HL-60 (cell line): Measurements from ENCODE around the gene FASTKD1.

Source experiments
- DNase-seq, 2 experiments: peaks; one replicate each; pipeline ENCODE4 v3.0.0-alpha.2; 2010 to 2020; ENCODE audit warnings: low read depth in 1 of 2, low spot score in 1 of 2
- H3K27ac ChIP-seq: fragments of 250-450 bp; sonication (Bioruptor Pico); replicated peaks from 2 replicates; pipeline ENCODE4 v1.5.1; 2020; ENCODE audit warnings: mild to moderate bottlenecking, moderate library complexity
- H3K27me3 ChIP-seq: fragments of 250-450 bp; sonication (Bioruptor Pico); 2 replicates; pipeline ENCODE4 v1.5.1; 2021; ENCODE audit warnings: mild to moderate bottlenecking, moderate library complexity; ENCODE audit not compliant: insufficient read depth, poor library complexity, severe bottlenecking
- H3K4me3 ChIP-seq: replicated peaks from 2 replicates; pipeline ENCODE4 v1.5.1; 2011; ENCODE audit warnings: mild to moderate bottlenecking, control low read depth, low read length; ENCODE audit not compliant: insufficient read depth
- GABPA ChIP-seq: IDR thresholded peaks from 2 replicates; pipeline ENCODE4 v1.6.1; 2012; ENCODE audit warnings: low read depth
- POLR2AphosphoS5 ChIP-seq: IDR thresholded peaks from 2 replicates; pipeline ENCODE4 v1.6.1; 2012; ENCODE audit warnings: low read depth
- SPI1 ChIP-seq: IDR thresholded peaks from 2 replicates; pipeline ENCODE4 v1.6.1; 2012; ENCODE audit warnings: low read depth, mild to moderate bottlenecking, borderline replicate concordance
- TF ChIP-seq, protein P1 (sequence below): IDR thresholded peaks from one replicate; pipeline ENCODE4 v1.5.1; 2011; ENCODE audit warnings: low read length, control low read depth, inconsistent platforms; ENCODE audit not compliant: insufficient read depth
- TF ChIP-seq, protein P2 (sequence below): IDR thresholded peaks from 2 replicates; pipeline ENCODE4 v1.6.1; 2012; ENCODE audit warnings: low read depth; ENCODE audit not compliant: insufficient replicate concordance

The FASTKD1 gene

DNA sequence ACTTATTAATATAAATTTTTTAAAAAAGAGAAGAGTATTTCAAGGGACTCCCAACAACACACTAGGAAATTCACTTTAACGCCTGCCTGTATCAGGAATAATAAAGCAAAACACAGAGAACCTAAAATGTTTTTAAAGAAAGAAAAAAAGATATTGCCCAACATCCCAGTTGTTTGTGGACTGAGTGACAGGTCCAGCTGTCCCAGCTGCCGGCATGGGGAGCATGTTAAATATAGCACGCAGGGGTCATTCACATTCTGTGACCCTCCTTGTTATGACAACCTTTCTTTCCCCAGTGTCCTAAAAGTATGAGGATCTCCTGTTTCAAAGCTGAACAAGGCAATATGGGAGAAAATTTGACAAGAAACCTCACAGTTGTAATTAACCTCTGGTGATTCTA, 59.7 kb downstream of the FASTKD1 start:
- no peak overlapping the region for H3K27ac ChIP-seq
- H3K27me3 ChIP-seq: no peaks in the 10 kb centered on the region
- no peak overlapping the region for H3K4me3 ChIP-seq
- TF ChIP-seq SPI1: no peak
- DNase-seq: no peak

DNA sequence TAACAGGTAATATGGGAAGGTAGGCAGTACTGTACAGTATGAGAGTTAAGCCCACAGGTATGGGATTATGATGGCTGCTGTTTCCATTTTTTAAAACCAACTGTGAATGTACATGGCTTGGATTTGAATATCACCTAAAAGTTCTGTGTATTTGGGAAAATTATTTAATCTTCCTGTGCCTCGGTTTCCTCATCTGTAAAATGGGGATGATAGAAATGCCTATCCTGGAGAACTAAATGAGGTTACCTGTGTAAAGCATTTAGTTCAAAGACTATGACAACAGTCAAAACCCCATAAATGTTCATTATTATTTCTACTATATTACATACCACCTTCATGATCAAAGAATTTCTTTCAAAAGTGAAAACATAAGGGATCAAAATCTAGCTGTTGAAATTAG, 60.6 kb downstream of the FASTKD1 start:
- no peak for DNase-seq

DNA sequence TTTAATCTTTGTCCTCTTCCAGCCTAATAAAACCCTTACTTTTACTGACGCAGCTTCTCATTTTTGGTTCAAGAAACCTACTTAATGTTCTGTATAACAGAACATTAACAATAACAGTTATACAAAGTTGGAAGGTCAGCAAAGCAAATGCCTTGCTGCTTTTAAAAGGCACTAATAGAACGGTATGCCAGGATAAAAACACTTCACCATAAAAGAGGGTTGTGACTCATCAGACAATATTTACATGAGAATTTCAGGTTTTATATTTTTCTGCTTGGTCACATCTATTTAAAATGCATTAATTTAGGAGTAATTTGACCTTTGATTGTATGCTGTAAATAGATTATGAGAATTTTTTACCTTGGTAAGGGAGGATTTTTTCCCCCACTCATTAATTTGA, 61.1 kb downstream of the FASTKD1 start:
- H3K27ac ChIP-seq: no peak overlapping the region
- no peaks in the 10 kb centered on the region for H3K27me3 ChIP-seq
- no peak for DNase-seq
- H3K4me3 ChIP-seq: no peak overlapping the region
- TF ChIP-seq SPI1 (no peak), GABPA (no peak), POLR2AphosphoS5 (no peak)
- TF ChIP-seq, protein P1, sequence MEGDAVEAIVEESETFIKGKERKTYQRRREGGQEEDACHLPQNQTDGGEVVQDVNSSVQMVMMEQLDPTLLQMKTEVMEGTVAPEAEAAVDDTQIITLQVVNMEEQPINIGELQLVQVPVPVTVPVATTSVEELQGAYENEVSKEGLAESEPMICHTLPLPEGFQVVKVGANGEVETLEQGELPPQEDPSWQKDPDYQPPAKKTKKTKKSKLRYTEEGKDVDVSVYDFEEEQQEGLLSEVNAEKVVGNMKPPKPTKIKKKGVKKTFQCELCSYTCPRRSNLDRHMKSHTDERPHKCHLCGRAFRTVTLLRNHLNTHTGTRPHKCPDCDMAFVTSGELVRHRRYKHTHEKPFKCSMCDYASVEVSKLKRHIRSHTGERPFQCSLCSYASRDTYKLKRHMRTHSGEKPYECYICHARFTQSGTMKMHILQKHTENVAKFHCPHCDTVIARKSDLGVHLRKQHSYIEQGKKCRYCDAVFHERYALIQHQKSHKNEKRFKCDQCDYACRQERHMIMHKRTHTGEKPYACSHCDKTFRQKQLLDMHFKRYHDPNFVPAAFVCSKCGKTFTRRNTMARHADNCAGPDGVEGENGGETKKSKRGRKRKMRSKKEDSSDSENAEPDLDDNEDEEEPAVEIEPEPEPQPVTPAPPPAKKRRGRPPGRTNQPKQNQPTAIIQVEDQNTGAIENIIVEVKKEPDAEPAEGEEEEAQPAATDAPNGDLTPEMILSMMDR: no peak
- TF ChIP-seq, protein P2, sequence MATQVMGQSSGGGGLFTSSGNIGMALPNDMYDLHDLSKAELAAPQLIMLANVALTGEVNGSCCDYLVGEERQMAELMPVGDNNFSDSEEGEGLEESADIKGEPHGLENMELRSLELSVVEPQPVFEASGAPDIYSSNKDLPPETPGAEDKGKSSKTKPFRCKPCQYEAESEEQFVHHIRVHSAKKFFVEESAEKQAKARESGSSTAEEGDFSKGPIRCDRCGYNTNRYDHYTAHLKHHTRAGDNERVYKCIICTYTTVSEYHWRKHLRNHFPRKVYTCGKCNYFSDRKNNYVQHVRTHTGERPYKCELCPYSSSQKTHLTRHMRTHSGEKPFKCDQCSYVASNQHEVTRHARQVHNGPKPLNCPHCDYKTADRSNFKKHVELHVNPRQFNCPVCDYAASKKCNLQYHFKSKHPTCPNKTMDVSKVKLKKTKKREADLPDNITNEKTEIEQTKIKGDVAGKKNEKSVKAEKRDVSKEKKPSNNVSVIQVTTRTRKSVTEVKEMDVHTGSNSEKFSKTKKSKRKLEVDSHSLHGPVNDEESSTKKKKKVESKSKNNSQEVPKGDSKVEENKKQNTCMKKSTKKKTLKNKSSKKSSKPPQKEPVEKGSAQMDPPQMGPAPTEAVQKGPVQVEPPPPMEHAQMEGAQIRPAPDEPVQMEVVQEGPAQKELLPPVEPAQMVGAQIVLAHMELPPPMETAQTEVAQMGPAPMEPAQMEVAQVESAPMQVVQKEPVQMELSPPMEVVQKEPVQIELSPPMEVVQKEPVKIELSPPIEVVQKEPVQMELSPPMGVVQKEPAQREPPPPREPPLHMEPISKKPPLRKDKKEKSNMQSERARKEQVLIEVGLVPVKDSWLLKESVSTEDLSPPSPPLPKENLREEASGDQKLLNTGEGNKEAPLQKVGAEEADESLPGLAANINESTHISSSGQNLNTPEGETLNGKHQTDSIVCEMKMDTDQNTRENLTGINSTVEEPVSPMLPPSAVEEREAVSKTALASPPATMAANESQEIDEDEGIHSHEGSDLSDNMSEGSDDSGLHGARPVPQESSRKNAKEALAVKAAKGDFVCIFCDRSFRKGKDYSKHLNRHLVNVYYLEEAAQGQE: no peak

More for the DNA sequence above, 60.6 kb downstream of the FASTKD1 start:
- no peak overlapping the region for H3K4me3 ChIP-seq
- TF ChIP-seq, protein P2: no peak
- TF ChIP-seq SPI1: no peak
- TF ChIP-seq, protein P1: no peak
- no peak for TF ChIP-seq GABPA
- no peak for TF ChIP-seq POLR2AphosphoS5
- H3K27me3 ChIP-seq: no peaks in the 10 kb centered on the region
- no peak overlapping the region for H3K27ac ChIP-seq

DNA sequence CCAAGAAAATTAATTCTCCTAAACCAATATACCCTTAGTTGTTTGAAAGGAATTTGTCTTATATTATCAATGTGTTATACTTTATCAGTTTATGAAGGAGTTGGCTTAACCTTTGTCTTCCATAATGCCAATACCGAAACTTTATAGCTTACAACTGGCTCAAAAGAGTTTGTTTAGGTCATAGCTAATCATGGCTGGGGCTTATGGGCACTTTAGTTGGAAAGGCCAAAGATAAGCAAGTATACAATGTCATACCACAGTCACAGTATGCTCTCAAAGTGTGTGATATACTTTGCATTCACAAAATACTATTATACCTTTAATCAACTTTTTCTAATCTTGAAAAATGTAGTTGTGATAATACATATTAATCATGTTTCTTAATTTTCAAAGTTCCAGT, 61.8 kb downstream of the FASTKD1 start:
- TF ChIP-seq POLR2AphosphoS5: no peak
- TF ChIP-seq, protein P1: no peak
- no peak for TF ChIP-seq GABPA
- TF ChIP-seq, protein P2: no peak
- TF ChIP-seq SPI1: no peak
- no peak overlapping the region for H3K4me3 ChIP-seq
- DNase-seq: no peak
- H3K27me3 ChIP-seq: no peaks in the 10 kb centered on the region
- H3K27ac ChIP-seq: no peak overlapping the region
